GM19193 (cell line): ENCODE results near the gene PROZ.

Source experiments
- POLR2A ChIP-seq: IDR thresholded peaks from 4 replicates; pipeline ENCODE4 v1.6.1; 2011; ENCODE audit not compliant: insufficient read depth, insufficient read length; ENCODE audit errors: extremely low read depth

PROZ gene

GRCh38 chr13:113155982-113156655, 2.3 kb upstream of the PROZ start:
- TF ChIP-seq POLR2A, result no peak

- no peak for TF ChIP-seq POLR2A
Measured at GRCh38 chr13:113157206-113157928, 1.1 kb upstream of the PROZ start.

- no peak for TF ChIP-seq POLR2A
Measured at GRCh38 chr13:113158946-113159345, 498 bp downstream of the PROZ start.

- no peak for TF ChIP-seq POLR2A
Measured at GRCh38 chr13:113159701-113160100, 1.3 kb downstream of the PROZ start.

- no peak for TF ChIP-seq POLR2A
Measured at GRCh38 chr13:113160983-113161382, 2.5 kb downstream of the PROZ start.

- TF ChIP-seq POLR2A, result no peak
Measured at GRCh38 chr13:113161433-113161832, 3.0 kb downstream of the PROZ start.

GRCh38 chr13:113162783-113163685, 4.6 kb downstream of the PROZ start:
- no peak for TF ChIP-seq POLR2A

- TF ChIP-seq POLR2A, result no peak
Measured at GRCh38 chr13:113164492-113164891, 6.0 kb downstream of the PROZ start.

- no peak for TF ChIP-seq POLR2A
Measured at GRCh38 chr13:113166266-113166665, 7.8 kb downstream of the PROZ start.

- no peak for TF ChIP-seq POLR2A
Measured at GRCh38 chr13:113166681-113167080, 8.2 kb downstream of the PROZ start.

- TF ChIP-seq POLR2A, result no peak
Measured at GRCh38 chr13:113167155-113167554, 8.7 kb downstream of the PROZ start.

GRCh38 chr13:113167575-113167974, 9.1 kb downstream of the PROZ start:
- no peak for TF ChIP-seq POLR2A

- no peak for TF ChIP-seq POLR2A
Measured at GRCh38 chr13:113168211-113168610, 9.8 kb downstream of the PROZ start.

GRCh38 chr13:113169277-113170272, 11.1 kb downstream of the PROZ start:
- TF ChIP-seq POLR2A, result no peak
